CD4-positive, alpha-beta T cell treated with Interleukin-15 for 4 hours (primary cell): ENCODE data around the gene FTH1.

ENCODE experiments used
- DNase-seq: peaks from one replicate; pipeline ENCODE4 v3.0.0-alpha.2; 2020; ENCODE audit warnings: low spot score

Gene FTH1

GRCh38 chr11:61914471-61915171 is 52.8 kb downstream of the FTH1 start:
- DNase-seq = no peak
